ENCODE data around the gene CHEK2.

CHEK2 gene

GRCh38 chr22:28728621-28729313, 12.9 kb downstream of the CHEK2 start:
- no peak overlapping the region for H3K9ac ChIP-seq (ENCODE audit: low read depth, low read length)
- H3K4me1 ChIP-seq (ENCODE audit: insufficient read depth, low read length): 0 out of 2 replicates have a peak, but pooled peaks cover 1% of the 10 kb centered on the region
- no peaks in the 10 kb centered on the region for H3K9me3 ChIP-seq (ENCODE audit: control insufficient read depth, insufficient read depth, low read length)
- peaks cover 4% of the 10 kb centered on the region; the same call in 1 of the 2 replicates for H3K36me3 ChIP-seq (ENCODE audit: insufficient read depth, low read length)

GRCh38 chr22:28728002-28728401, 13.6 kb downstream of the CHEK2 start:
- Histone ChIP-seq H3K9me3 (ENCODE audit: control insufficient read depth, insufficient read depth, low read length) (no peaks in the 10 kb centered on the region), H3K4me1 (ENCODE audit: insufficient read depth, low read length) (no peaks in the 10 kb centered on the region), H3K9ac (ENCODE audit: low read depth, low read length) (no peak overlapping the region), H3K36me3 (ENCODE audit: insufficient read depth, low read length) (peaks cover under 1% of the 10 kb centered on the region; the same call in 1 of the 2 replicates)

DNA sequence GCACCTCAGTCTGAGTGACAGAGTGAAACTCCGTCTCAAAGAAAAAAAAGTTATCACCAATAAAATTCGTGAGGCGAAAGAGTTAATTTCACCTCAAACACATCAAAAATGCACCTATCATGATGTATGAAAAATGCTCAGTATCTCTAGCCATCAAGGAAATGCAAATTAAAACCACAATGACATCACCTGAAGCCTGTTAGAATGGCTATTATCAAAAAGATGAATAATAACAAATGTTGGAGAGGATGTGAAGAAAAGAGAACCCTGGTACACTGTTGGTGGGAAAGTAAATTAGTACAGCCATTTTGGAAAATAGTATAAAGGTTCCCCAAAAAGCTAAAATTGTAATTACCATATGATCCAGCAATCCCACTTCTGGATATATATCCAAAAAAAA, 23.6 kb downstream of the CHEK2 start:
- Histone ChIP-seq H3K9ac (ENCODE audit: low read depth, low read length) (no peak overlapping the region), H3K9me3 (ENCODE audit: control insufficient read depth, insufficient read depth, low read length) (no peaks in the 10 kb centered on the region), H3K4me1 (ENCODE audit: insufficient read depth, low read length) (no peaks in the 10 kb centered on the region), H3K36me3 (ENCODE audit: insufficient read depth, low read length) (no peaks in the 10 kb centered on the region; the same call in 1 of the 2 replicates)

DNA sequence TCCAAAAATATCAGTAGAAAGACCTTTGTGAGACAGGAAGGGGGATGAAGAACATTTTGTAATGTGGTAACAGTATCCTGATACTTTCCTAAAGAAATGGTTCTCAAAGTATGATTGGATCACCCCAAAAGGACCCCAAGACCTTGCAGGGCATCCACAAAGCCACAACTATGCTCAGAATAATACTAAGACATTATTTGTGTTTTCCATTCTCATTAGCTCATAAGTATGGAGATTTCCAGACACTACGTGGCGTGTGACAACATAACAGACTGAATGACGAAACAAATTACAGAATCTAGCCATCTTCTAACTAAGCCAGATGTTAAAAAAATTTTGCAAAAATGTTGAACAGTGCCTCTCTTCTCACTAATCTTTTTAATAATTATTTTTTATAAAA, 24.9 kb downstream of the CHEK2 start:
- no peaks in the 10 kb centered on the region; the same call in 1 of the 2 replicates for H3K36me3 ChIP-seq (ENCODE audit: insufficient read depth, low read length)
- peaks cover 6% of the 10 kb centered on the region for H3K4me1 ChIP-seq (ENCODE audit: insufficient read depth, low read length)
- H3K9ac ChIP-seq (ENCODE audit: low read depth, low read length): no peak overlapping the region
- H3K9me3 ChIP-seq (ENCODE audit: control insufficient read depth, insufficient read depth, low read length): no peaks in the 10 kb centered on the region

- no peaks in the 10 kb centered on the region for H3K9me3 ChIP-seq (ENCODE audit: control insufficient read depth, insufficient read depth, low read length)
- H3K9ac ChIP-seq (ENCODE audit: low read depth, low read length): no peak overlapping the region
- H3K4me1 ChIP-seq (ENCODE audit: insufficient read depth, low read length): peaks cover 6% of the 10 kb centered on the region
- H3K36me3 ChIP-seq (ENCODE audit: insufficient read depth, low read length): peaks cover 4% of the 10 kb centered on the region; the same call in 1 of the 2 replicates
These were observed 26.0 kb downstream of the CHEK2 start for GRCh38 chr22:28715611-28716010.

- H3K9me3 ChIP-seq (ENCODE audit: control insufficient read depth, insufficient read depth, low read length): no peaks in the 10 kb centered on the region
- H3K9ac ChIP-seq (ENCODE audit: low read depth, low read length): no peak overlapping the region
- peaks cover 6% of the 10 kb centered on the region for H3K4me1 ChIP-seq (ENCODE audit: insufficient read depth, low read length)
- peaks cover 6% of the 10 kb centered on the region; the same call in 1 of the 2 replicates for H3K36me3 ChIP-seq (ENCODE audit: insufficient read depth, low read length)
These were observed 27.5 kb downstream of the CHEK2 start for GRCh38 chr22:28714043-28714628.

GRCh38 chr22:28711820-28712777, 29.5 kb downstream of the CHEK2 start:
- no peak overlapping the region for H3K9ac ChIP-seq (ENCODE audit: low read depth, low read length)
- H3K9me3 ChIP-seq (ENCODE audit: control insufficient read depth, insufficient read depth, low read length): no peaks in the 10 kb centered on the region
- peaks cover 6% of the 10 kb centered on the region; the same call in 1 of the 2 replicates for H3K36me3 ChIP-seq (ENCODE audit: insufficient read depth, low read length)
- H3K4me1 ChIP-seq (ENCODE audit: insufficient read depth, low read length): peaks cover 6% of the 10 kb centered on the region

GRCh38 chr22:28711341-28711740, 30.3 kb downstream of the CHEK2 start:
- no peak overlapping the region for H3K9ac ChIP-seq (ENCODE audit: low read depth, low read length)
- H3K4me1 ChIP-seq (ENCODE audit: insufficient read depth, low read length): peaks cover 6% of the 10 kb centered on the region
- H3K9me3 ChIP-seq (ENCODE audit: control insufficient read depth, insufficient read depth, low read length): no peaks in the 10 kb centered on the region
- H3K36me3 ChIP-seq (ENCODE audit: insufficient read depth, low read length): peaks cover 6% of the 10 kb centered on the region; the same call in 1 of the 2 replicates

GRCh38 chr22:28710576-28711191, 30.9 kb downstream of the CHEK2 start:
- no peaks in the 10 kb centered on the region for H3K9me3 ChIP-seq (ENCODE audit: control insufficient read depth, insufficient read depth, low read length)
- peaks cover 6% of the 10 kb centered on the region; the same call in 1 of the 2 replicates for H3K36me3 ChIP-seq (ENCODE audit: insufficient read depth, low read length)
- no peak overlapping the region for H3K9ac ChIP-seq (ENCODE audit: low read depth, low read length)
- H3K4me1 ChIP-seq (ENCODE audit: insufficient read depth, low read length): peaks cover 6% of the 10 kb centered on the region

DNA sequence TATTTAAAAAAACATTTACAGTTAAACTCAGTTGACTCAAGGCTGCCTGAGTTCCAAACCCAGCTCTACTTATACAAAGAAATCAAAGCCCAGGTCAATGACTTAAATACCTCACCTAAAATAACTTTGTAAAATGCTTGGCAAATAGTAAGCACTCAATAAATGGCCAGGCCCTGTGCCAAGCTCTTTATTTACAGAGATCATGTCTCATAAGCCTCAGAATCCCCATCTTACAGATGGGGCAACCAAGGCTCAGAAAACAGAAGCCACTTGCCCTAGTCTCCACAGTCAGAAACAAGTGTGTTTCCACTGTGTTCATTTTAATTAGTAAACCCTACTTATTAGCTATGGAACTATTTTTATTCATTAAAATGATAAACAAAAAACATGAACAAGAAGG, 31.5 kb downstream of the CHEK2 start:
- H3K4me1 ChIP-seq (ENCODE audit: insufficient read depth, low read length): peaks cover 6% of the 10 kb centered on the region
- H3K36me3 ChIP-seq (ENCODE audit: insufficient read depth, low read length): peaks cover 6% of the 10 kb centered on the region; the same call in 1 of the 2 replicates
- no peak overlapping the region for H3K9ac ChIP-seq (ENCODE audit: low read depth, low read length)

DNA sequence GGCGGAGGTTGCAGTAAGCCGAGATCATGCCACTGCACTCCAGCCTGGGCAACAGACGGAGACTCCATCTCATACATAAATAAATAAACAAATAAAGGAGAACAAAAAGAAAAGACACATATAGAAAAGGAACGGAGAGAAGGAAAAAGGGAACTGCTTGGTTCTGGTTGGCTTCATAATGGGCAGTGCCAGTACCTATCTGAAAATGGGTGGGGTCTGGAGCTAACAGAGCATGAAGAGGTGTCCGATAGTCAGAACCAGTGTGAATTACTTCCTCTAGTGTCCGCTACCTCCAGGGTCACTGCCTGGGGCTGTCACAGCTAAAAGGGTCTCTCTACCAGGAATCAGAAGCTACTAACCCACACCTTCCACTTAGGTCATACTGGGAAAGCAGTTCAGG, 34.8 kb downstream of the CHEK2 start:
- H3K9ac ChIP-seq (ENCODE audit: low read depth, low read length): no peak overlapping the region
- peaks cover 10% of the 10 kb centered on the region; the same call in 1 of the 2 replicates for H3K36me3 ChIP-seq (ENCODE audit: insufficient read depth, low read length)
- H3K9me3 ChIP-seq (ENCODE audit: control insufficient read depth, insufficient read depth, low read length): no peaks in the 10 kb centered on the region
- peaks cover 2% of the 10 kb centered on the region for H3K4me1 ChIP-seq (ENCODE audit: insufficient read depth, low read length)

More for the DNA sequence above, 31.5 kb downstream of the CHEK2 start:
- H3K9me3 ChIP-seq (ENCODE audit: control insufficient read depth, insufficient read depth, low read length): no peaks in the 10 kb centered on the region

DNA sequence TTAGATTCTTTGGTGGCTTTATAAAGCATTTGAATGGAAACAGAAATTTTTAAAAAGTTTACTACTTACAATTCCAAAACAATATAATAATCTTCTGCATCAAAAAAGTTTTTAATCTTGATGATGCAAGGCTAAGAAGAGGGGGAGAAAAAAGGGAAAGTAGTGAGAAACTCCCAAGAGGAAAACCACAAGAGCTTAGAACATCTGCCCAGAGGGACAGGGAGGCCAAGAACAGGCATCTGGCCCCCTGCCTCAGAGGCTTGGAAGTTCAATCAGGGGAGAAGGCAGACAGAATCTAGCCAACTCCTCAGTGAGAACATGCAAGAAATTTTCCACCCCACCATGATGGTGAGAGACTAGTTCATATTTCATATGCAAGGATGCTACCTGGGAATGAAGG, 38.2 kb downstream of the CHEK2 start:
- Histone ChIP-seq H3K9me3 (ENCODE audit: control insufficient read depth, insufficient read depth, low read length) (no peaks in the 10 kb centered on the region), H3K4me1 (ENCODE audit: insufficient read depth, low read length) (no peaks in the 10 kb centered on the region), H3K36me3 (ENCODE audit: insufficient read depth, low read length) (peaks cover 4% of the 10 kb centered on the region), H3K9ac (ENCODE audit: low read depth, low read length) (no peak overlapping the region)

GRCh38 chr22:28702891-28703290, 38.7 kb downstream of the CHEK2 start:
- H3K9me3 ChIP-seq (ENCODE audit: control insufficient read depth, insufficient read depth, low read length): no peaks in the 10 kb centered on the region
- peaks cover 4% of the 10 kb centered on the region for H3K36me3 ChIP-seq (ENCODE audit: insufficient read depth, low read length)
- no peak overlapping the region for H3K9ac ChIP-seq (ENCODE audit: low read depth, low read length)
- no peaks in the 10 kb centered on the region for H3K4me1 ChIP-seq (ENCODE audit: insufficient read depth, low read length)
